LoVo (cell line): ENCODE results near the gene ZNF774.
"Not testable (repeated sequence)": the region's sequence is repeated elsewhere in the genome, so short reads cannot be mapped to it uniquely, and the experiment has no call there.

Experiments used
- DNase-seq: peaks from one replicate; pipeline ENCODE4 v3.0.0-alpha.2; 2016; ENCODE audit warnings: low spot score

Gene ZNF774

GRCh38 chr15:90352107-90352893, at the start of gene ZNF774:
TSS of gene ZNF774 (plus strand) at chr15:90352284. CDS start at chr15:90354661, 2,377 bp downstream.
- DNase-seq, result peak; percentile 99

DNA sequence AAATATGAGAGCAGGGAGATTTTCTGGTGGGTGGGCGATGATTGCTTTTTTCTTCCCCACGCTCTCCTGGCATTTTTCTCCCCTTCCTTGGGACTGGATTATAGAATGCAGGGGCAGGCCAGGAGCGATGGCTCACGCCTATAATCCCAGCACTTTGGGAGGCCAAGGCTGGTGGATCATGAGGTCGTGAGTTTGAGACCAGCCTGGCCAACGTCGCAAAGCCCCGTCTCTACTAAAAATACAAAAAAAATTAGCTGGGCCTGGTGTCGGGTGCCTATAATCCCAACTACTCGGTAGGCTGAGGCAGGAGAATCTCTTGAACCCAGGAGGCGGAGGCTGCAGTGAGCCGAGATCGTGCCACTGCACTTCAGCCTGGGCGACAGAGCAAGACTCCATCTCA, 46.7 kb upstream of the ZNF774 start:
- not testable (repeated sequence) for DNase-seq

DNA sequence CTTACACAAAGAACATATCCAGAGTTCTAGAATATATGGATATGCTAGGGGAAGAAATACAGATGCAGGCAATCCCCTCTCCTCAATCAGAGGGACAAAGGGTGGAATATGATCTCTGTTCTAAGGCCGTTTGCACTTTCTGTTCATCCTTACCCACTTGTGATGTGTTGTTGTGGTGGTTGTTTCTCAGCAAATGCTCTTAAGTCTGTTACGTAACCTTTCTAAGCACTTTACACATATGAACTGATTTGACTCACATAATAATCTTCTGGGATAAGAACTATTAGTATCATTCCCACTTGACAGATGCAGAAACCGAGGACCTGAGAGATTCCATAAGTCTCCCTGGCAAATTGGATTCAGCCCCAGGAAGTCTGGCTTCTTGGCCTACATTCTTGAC, 46.2 kb upstream of the ZNF774 start:
- no peak for DNase-seq

GRCh38 chr15:90306560-90306959, 45.5 kb upstream of the ZNF774 start:
- DNase-seq, result no peak

- DNase-seq, result no peak
Observed at GRCh38 chr15:90307661-90308060, 44.4 kb upstream of the ZNF774 start.

- DNase-seq, result no peak
Observed at GRCh38 chr15:90309020-90309419, 43.1 kb upstream of the ZNF774 start.

- no peak for DNase-seq
Observed at GRCh38 chr15:90315278-90315982, 36.7 kb upstream of the ZNF774 start.

- DNase-seq, result no peak
Observed at GRCh38 chr15:90316139-90316538, 35.9 kb upstream of the ZNF774 start.

- no peak for DNase-seq
Observed at GRCh38 chr15:90318591-90318990, 33.5 kb upstream of the ZNF774 start.

DNA sequence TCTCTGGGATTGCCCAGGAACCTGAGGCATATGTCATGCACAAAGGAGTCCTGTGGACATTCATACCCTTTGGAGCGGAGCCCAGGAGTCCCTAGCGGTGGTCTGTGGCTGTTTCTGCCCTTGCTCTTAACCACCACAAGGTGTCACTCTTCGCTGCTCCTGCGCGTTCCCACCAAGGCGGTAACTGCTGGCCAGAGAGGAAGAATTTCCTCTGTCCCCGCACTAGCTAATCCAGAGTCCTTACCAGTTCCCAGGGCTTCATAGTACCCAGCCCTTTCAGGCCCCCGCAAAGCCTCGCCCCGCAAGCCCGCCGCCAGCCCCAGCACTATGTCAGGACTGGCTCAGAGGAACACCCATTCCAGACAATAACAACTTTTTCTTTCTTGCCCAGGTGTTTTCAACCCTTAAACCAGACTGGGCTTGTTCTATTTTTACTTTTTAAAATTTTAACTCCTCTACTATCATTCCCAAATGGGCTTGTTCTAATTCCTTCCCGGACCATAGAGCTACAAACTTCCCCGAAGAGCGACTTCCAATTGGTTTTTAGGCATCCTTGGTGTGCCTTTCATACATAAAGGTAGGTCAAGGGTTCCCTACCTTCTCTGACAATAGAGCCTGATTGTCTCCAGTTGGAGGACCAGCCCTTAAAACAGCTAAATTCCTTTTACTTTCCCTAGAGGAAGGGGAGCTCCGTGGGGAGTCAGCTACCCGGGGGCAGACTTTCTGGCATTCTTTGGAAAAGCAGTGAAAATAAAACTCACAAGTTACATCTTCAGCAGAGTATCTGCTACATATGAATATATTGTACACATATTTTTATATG, 31.8 kb upstream of the ZNF774 start:
- DNase-seq, result peak; percentile 94

- DNase-seq, result no peak
Observed at GRCh38 chr15:90320885-90321278, 31.2 kb upstream of the ZNF774 start.

- DNase-seq, result no peak
Observed at GRCh38 chr15:90322538-90322937, 29.5 kb upstream of the ZNF774 start.

- DNase-seq, result no peak
Observed at GRCh38 chr15:90325726-90326125, 26.4 kb upstream of the ZNF774 start.

- DNase-seq, result no peak
Observed at GRCh38 chr15:90326441-90326840, 25.6 kb upstream of the ZNF774 start.

DNA sequence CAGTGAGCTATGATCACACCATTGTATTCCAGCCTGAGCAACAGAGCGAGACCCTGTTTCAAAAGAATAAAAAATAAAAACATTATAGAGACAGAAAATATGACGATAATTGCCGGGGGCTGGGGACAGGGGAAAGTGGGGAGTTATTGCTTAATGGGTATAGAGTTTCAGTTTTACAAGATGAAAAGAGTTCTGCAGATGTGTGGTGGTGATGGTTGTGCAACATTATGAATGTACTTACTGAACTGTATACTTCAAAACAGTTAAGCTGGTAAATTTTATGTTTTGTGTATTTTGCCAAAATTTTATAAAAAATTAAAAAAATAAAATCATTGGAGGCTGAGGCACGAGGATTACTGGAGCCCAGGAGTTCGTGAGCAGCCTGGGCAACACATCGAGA, 24.8 kb upstream of the ZNF774 start:
- no peak for DNase-seq

DNA sequence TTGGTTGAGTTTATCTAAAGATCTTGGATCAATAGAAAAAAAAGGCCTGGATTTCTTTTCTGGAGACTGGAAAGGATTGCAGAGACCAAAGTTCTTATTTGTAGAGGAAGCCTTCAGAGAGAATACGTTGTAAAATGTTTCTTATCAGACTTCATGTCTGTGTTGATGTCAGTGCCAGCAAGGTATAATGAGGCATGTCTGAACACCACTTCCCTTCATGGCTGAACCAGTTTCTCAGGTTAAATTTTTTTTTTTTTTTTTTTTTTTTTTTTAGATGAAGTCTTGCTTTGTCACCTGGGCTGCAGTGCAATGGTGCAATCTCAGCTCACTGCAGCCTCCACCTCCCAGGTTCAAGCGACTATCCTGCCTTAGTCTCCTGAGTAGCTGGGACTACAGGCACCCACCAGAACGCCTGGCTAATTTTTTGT, 17.8 kb upstream of the ZNF774 start:
- DNase-seq, result peak; percentile 75

- DNase-seq, result peak; percentile 53
Observed at GRCh38 chr15:90336705-90337141, 15.4 kb upstream of the ZNF774 start.

DNA sequence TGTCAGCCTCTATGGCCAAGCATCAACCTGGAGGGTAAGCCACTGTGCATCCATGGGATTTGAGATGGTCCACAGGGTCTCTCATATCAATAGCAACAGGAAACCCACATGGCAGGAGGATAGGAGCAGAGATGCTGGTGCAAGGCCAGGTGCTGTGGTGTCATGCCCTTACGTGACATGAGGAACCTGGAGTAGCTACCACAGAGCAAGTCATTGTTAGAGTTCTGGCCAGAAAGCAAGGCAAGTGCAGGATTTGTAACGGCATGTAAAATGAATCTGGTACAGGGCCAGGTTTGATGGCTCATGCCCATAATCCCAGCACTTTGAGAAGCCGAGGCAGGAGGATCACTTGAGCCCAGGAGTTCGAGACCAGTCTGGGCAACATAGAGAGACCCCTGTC, 14.8 kb upstream of the ZNF774 start:
- no peak for DNase-seq

- DNase-seq, result no peak
Observed at GRCh38 chr15:90338532-90338931, 13.6 kb upstream of the ZNF774 start.

- DNase-seq, result peak; percentile 54
Observed at GRCh38 chr15:90340345-90340744, 11.7 kb upstream of the ZNF774 start.

GRCh38 chr15:90343302-90343790, 8.7 kb upstream of the ZNF774 start:
- DNase-seq, result no peak

DNA sequence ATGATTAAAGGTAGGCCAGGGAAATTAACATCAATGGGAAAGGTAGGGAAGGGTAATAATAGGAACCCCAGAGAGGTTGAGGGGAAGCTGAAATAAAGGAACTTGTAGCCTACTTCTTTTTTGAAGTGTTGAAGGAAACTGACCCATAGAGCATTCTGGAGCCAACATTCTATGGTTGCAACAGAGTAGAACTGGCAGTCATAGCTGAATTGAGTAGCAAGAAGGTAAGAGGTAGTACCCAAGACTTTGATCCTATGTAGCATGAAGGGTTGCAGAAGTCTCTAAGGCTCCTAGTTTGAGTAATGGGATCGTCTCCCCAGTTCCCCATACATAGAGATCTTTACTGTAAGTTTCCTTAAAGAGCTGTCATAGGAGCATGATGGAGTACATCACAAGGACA, 7.4 kb upstream of the ZNF774 start:
- no peak for DNase-seq
